ENCODE measurements around the gene UQCR10.

DNA sequence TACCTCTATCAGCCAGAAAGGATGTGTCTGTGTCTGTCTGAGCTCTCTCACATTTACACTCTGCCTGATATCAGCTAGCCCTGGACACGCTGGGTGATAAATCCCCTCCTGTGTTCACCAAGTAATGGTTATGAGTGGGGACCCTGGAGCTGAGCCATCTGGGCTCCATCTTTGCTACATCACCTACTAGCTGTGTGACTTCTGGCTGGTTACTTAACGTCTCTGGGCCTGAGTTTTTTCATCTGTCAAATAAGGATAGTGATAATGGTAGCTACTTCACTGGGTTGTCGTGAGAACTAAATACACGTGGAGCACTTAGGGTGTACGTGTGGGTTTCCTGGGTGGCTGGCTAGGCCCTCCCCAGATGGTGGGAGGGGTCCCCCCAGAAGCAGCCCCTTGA, 22.9 kb downstream of the UQCR10 start:
- TF ChIP-seq RAD21 (IDR thresholded peaks at IDR 0.05; ENCODE audit: low read depth), result no peak
- TF ChIP-seq POLR2A (IDR thresholded peaks at IDR 0.05; ENCODE audit: borderline replicate concordance, extremely low read depth, insufficient read depth, insufficient read length), result no peak
- TF ChIP-seq, protein P1, sequence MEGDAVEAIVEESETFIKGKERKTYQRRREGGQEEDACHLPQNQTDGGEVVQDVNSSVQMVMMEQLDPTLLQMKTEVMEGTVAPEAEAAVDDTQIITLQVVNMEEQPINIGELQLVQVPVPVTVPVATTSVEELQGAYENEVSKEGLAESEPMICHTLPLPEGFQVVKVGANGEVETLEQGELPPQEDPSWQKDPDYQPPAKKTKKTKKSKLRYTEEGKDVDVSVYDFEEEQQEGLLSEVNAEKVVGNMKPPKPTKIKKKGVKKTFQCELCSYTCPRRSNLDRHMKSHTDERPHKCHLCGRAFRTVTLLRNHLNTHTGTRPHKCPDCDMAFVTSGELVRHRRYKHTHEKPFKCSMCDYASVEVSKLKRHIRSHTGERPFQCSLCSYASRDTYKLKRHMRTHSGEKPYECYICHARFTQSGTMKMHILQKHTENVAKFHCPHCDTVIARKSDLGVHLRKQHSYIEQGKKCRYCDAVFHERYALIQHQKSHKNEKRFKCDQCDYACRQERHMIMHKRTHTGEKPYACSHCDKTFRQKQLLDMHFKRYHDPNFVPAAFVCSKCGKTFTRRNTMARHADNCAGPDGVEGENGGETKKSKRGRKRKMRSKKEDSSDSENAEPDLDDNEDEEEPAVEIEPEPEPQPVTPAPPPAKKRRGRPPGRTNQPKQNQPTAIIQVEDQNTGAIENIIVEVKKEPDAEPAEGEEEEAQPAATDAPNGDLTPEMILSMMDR (IDR thresholded peaks at IDR 0.05 in 2 of 3, conservative IDR thresholded peaks at IDR 0.05 in 1 of 3; ENCODE audit: borderline replicate concordance in 1 of 3, insufficient read depth in 1 of 3, low read depth in 2 of 3, low read length in 2 of 3), result no peak
- TF ChIP-seq, protein P2, sequence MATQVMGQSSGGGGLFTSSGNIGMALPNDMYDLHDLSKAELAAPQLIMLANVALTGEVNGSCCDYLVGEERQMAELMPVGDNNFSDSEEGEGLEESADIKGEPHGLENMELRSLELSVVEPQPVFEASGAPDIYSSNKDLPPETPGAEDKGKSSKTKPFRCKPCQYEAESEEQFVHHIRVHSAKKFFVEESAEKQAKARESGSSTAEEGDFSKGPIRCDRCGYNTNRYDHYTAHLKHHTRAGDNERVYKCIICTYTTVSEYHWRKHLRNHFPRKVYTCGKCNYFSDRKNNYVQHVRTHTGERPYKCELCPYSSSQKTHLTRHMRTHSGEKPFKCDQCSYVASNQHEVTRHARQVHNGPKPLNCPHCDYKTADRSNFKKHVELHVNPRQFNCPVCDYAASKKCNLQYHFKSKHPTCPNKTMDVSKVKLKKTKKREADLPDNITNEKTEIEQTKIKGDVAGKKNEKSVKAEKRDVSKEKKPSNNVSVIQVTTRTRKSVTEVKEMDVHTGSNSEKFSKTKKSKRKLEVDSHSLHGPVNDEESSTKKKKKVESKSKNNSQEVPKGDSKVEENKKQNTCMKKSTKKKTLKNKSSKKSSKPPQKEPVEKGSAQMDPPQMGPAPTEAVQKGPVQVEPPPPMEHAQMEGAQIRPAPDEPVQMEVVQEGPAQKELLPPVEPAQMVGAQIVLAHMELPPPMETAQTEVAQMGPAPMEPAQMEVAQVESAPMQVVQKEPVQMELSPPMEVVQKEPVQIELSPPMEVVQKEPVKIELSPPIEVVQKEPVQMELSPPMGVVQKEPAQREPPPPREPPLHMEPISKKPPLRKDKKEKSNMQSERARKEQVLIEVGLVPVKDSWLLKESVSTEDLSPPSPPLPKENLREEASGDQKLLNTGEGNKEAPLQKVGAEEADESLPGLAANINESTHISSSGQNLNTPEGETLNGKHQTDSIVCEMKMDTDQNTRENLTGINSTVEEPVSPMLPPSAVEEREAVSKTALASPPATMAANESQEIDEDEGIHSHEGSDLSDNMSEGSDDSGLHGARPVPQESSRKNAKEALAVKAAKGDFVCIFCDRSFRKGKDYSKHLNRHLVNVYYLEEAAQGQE (IDR thresholded peaks at IDR 0.05; ENCODE audit: low read depth), result no peak
- TF ChIP-seq, protein P3, sequence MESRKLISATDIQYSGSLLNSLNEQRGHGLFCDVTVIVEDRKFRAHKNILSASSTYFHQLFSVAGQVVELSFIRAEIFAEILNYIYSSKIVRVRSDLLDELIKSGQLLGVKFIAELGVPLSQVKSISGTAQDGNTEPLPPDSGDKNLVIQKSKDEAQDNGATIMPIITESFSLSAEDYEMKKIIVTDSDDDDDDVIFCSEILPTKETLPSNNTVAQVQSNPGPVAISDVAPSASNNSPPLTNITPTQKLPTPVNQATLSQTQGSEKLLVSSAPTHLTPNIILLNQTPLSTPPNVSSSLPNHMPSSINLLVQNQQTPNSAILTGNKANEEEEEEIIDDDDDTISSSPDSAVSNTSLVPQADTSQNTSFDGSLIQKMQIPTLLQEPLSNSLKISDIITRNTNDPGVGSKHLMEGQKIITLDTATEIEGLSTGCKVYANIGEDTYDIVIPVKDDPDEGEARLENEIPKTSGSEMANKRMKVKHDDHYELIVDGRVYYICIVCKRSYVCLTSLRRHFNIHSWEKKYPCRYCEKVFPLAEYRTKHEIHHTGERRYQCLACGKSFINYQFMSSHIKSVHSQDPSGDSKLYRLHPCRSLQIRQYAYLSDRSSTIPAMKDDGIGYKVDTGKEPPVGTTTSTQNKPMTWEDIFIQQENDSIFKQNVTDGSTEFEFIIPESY (IDR thresholded peaks at IDR 0.05; ENCODE audit: extremely low read depth, insufficient replicate concordance, low read length), result no peak
- TF ChIP-seq EZH2phosphoT487 (IDR thresholded peaks at IDR 0.05; ENCODE audit: borderline replicate concordance), result no peak
- no peak for TF ChIP-seq EZH2 (IDR thresholded peaks at IDR 0.05)

All from HCT116 (cell line).